Measurements from ENCODE around the gene SUPT3H.

Gene SUPT3H

GRCh38 chr6:44965708-44966107, 412.0 kb downstream of the SUPT3H start:
- no peak for DNase-seq (ENCODE audit: low read depth in 4 of 4, low spot score in 1 of 4)

DNA sequence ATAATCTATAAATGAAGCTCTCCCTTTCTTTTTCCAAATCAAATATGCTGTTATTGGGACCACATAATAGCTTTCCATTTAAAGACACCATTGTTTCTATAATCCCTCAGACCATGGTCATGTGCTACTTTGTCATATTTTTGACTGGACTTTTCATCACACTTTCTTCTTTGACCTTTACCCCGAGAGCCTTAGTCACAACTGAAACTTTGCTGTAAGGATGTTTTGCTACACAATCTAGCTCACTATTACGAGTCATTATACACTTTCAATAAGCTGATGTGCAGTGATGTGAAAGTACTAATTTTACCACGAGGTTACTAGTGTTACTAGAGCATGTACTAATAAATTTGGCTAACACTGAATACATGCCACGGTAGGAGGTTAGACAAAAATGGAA, 416.8 kb downstream of the SUPT3H start:
- no peak for DNase-seq (ENCODE audit: low read depth in 4 of 4, low spot score in 1 of 4)

DNA sequence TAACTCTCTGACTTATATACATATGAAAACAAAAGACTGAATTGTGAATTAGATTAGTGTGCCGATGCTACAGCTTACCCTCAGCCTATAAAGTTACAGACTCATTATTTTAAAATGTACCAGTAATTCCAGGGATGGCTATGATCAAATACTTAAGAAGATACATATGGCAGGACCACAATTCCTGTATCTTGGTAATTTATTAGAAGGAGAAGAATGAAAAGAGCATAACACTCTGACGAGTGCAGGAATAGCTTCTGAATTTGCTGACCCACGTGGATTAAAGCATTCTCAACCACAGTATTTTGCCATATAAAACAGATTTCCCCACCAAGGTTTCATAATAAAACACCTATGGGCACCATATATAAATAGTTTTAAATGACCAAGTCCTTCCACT, 418.1 kb downstream of the SUPT3H start:
- DNase-seq (ENCODE audit: low read depth in 4 of 4, low spot score in 1 of 4): no peak

GRCh38 chr6:44957156-44957555, 420.6 kb downstream of the SUPT3H start:
- DNase-seq (ENCODE audit: low read depth in 4 of 4, low spot score in 1 of 4): no peak

DNA sequence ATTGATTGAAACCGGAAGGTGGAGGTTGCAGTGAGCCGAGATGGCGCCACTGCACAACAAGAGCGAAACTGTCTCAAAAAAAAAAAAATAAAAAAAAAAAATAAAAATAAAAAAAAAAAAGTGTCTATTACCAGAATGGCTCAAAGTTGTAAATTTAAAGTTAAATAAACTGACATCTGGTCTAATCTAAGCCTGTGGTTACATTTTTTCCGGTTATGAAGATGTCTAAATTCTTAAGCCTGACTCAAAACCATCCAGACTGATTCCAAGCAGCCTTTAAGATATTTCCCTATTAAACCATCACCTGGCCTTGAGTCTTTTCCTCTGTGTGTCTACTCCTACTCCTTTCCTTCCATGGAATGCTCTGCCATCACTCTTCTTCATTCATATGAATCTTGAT, 421.3 kb downstream of the SUPT3H start:
- DNase-seq (ENCODE audit: low read depth in 4 of 4, low spot score in 1 of 4): no peak

DNA sequence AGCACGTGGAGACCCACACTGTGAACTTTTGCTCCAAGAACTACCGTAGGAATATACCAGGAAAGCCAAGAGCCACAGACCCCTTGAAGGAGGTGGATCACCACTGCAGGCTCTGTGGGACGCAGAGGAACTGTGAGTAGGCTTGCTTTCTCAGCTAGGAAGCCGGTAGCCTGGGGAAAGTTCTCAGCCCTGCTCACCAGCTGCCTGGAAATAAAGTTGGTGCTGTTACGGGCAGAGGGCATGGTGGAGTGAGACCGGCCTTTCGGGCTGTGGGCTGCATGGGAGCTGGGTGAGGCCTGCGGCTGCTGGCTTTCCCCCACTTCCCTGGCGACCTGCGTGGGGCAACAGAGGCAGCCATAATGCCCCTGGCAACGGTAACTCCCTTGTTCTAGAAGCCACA, 422.6 kb downstream of the SUPT3H start:
- DNase-seq (ENCODE audit: low read depth in 4 of 4, low spot score in 1 of 4): no peak

DNA sequence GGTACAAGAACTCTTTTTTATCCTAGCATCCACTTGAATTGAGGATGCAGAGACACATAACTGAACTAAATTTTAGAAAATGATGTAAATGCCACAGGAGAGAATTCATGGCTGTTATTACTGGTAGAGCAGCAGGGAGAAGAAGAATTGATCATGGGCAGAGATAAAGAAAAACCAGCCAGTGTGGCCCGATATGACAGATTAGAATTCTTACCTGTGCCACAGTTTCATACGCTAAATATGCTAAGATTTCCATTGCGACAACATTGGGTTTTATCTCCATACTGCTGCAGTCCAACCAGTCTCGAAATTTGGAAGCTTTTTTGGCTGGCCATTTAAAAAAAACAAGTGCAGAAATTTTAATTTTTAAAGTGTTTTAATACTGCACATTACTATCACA, 423.5 kb downstream of the SUPT3H start:
- no peak for DNase-seq (ENCODE audit: low read depth in 4 of 4, low spot score in 1 of 4)

- DNase-seq (ENCODE audit: low read depth in 4 of 4, low spot score in 1 of 4): no peak
Measured at GRCh38 chr6:44951253-44951747, 426.4 kb downstream of the SUPT3H start.

- no peak for DNase-seq (ENCODE audit: low read depth in 4 of 4, low spot score in 1 of 4)
Measured at GRCh38 chr6:44949596-44950201, 428.0 kb downstream of the SUPT3H start.

- DNase-seq (ENCODE audit: low read depth in 4 of 4, low spot score in 1 of 4): no peak
Measured at GRCh38 chr6:44943541-44943940, 434.2 kb downstream of the SUPT3H start.

- no peak for DNase-seq (ENCODE audit: low read depth in 4 of 4, low spot score in 1 of 4)
Measured at GRCh38 chr6:44942798-44943197, 434.9 kb downstream of the SUPT3H start.

DNA sequence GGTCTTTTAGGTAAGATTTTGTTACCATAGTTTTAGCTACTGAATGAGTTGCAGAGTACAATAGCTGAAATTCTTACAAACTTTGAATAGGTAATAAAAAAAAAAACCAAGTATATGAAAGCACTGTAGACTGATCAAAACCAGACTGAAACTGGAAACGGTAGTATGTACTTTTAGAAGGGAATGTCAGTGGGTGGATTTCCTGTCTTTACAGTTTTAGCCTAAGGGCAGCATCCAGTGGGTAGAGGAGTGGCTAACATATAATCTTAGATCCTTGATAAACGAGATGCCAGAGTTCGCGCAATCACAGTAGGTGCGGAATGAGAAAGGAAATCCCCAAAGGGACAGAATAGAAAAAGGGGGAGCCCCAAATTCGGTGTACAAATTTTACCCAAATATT, 435.5 kb downstream of the SUPT3H start:
- DNase-seq (ENCODE audit: low read depth in 4 of 4, low spot score in 1 of 4): no peak

GRCh38 chr6:44940367-44940766, 437.4 kb downstream of the SUPT3H start:
- no peak for DNase-seq (ENCODE audit: low read depth in 4 of 4, low spot score in 1 of 4)

GRCh38 chr6:44935693-44936300, 441.9 kb downstream of the SUPT3H start:
- no peak for DNase-seq (ENCODE audit: low read depth in 4 of 4, low spot score in 1 of 4)

- no peak for DNase-seq (ENCODE audit: low read depth in 4 of 4, low spot score in 1 of 4)
Measured at GRCh38 chr6:44933108-44933507, 444.6 kb downstream of the SUPT3H start.

DNA sequence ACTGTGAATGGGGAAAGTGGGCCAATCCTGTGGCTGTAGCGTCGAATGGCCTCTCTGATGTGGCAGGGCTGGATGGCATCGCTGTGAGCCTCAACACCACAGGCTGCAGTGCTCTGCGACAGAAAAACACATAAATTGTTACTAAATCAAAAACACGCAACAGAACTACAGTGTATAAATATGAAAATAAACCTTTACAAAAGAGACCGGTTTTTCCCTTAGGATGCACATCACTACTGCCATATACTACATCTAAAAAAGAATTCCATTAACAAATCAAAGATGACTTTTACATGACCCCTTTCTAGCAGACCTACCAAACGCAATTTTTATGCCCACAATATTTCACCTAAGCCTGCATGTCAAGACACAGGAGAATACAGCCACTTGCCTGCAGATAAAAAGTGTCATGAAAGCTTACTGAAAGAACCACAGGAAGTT, 445.1 kb downstream of the SUPT3H start:
- no peak for DNase-seq (ENCODE audit: low read depth in 4 of 4, low spot score in 1 of 4)

- DNase-seq (ENCODE audit: low read depth in 4 of 4, low spot score in 1 of 4): no peak
Measured at GRCh38 chr6:44931385-44931784, 446.3 kb downstream of the SUPT3H start.

DNA sequence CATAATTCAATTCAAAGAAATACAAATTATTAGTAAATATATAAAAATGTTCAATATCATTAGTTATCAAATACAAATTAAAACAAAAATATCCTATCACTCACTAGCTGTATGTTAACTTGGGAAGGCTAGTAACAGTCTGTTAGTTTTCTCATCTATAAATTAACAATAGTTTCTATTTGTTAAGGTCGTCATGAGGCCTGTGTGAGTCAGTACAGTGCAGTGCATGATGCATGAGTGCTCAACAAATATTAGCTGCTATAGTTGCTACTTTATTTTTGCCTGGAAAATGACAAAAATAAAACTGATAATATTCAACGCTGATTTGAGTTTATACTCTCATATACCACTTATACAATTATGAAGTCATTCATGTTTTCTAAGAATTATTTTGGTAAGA, 451.2 kb downstream of the SUPT3H start:
- DNase-seq (ENCODE audit: low read depth in 4 of 4, low spot score in 1 of 4): no peak

- DNase-seq (ENCODE audit: low read depth in 4 of 4, low spot score in 1 of 4): no peak
Measured at GRCh38 chr6:44925100-44925739, 452.5 kb downstream of the SUPT3H start.

GRCh38 chr6:44923444-44923843, 454.3 kb downstream of the SUPT3H start:
- no peak for DNase-seq (ENCODE audit: low read depth in 4 of 4, low spot score in 1 of 4)

GRCh38 chr6:44921798-44922197, 455.9 kb downstream of the SUPT3H start:
- DNase-seq (ENCODE audit: low read depth in 4 of 4, low spot score in 1 of 4): no peak

- no peak for DNase-seq (ENCODE audit: low read depth in 4 of 4, low spot score in 1 of 4)
Measured at GRCh38 chr6:44920952-44921491, 456.7 kb downstream of the SUPT3H start.
